Heart right ventricle (tissue), 16 donors: ENCODE results near the gene KREMEN1. TPM values are rescaled to one million over a fixed set of nuclear protein-coding genes. Genes with fewer than 3 reads are reported as not detected.

Experiments used
- ATAC-seq, 8 donors: fragments of 200-7000 bp; cut with Tn5 transposase; one replicate each; pipeline ENCODE4 v1.9.1; 2020; ENCODE audit warnings: mild to moderate bottlenecking in 8 of 8, moderate library complexity in 8 of 8, moderate number of reproducible peaks in 1 of 8
- DNase-seq, 2 donors: peaks; one replicate each; pipeline ENCODE4 v3.0.0-alpha.2; 2020
- H3K27ac ChIP-seq, 10 donors: fragments of 200-600 bp; sonication (generic) in 2 of 10; one replicate each; pipeline versions ENCODE4 v1.5.0 to v1.8.0; 2020 to 2022; ENCODE audit warnings: mild to moderate bottlenecking in 3 of 10
- H3K27me3 ChIP-seq, 7 donors: fragments of 200-600 bp; one replicate each; pipeline ENCODE4 v1.8.0; 2021 to 2022; ENCODE audit warnings: mild to moderate bottlenecking in 2 of 7
- H3K36me3 ChIP-seq, 9 donors: fragments of 200-600 bp; sonication (generic) in 1 of 9; one replicate each; pipeline versions ENCODE4 v1.5.0 to v1.8.0; 2020 to 2022; ENCODE audit warnings: mild to moderate bottlenecking in 2 of 9
- H3K4me1 ChIP-seq, 9 donors: fragments of 200-600 bp; sonication (generic) in 1 of 9; one replicate each; pipeline versions ENCODE4 v1.5.0 to v1.8.0; 2020 to 2022; ENCODE audit warnings: mild to moderate bottlenecking in 4 of 9
- H3K4me3 ChIP-seq, 10 donors: fragments of 200-600 bp; sonication (generic) in 2 of 10; one replicate each; pipeline versions ENCODE4 v1.5.0 to v1.8.0; 2020 to 2022; ENCODE audit warnings: mild to moderate bottlenecking in 7 of 10, moderate library complexity in 2 of 10
- H3K9me3 ChIP-seq, 11 donors: fragments of 200-600 bp in 10 of 11; sonication (generic) in 2 of 11; one replicate each; pipeline versions ENCODE4 v1.5.0 to v1.8.0; 2013 to 2022; ENCODE audit warnings: mild to moderate bottlenecking in 2 of 11, control low read depth in 1 of 11, moderate library complexity in 1 of 11
- WGBS, 2 donors: extraction: QIAGEN DNeasy Blood & Tissue Kit; methylation state at CpG; one replicate each; pipeline ENCODE4 v1.1.7; 2013; ENCODE audit warnings: inconsistent platforms in 1 of 2; 5-methylcytosine and 5-hydroxymethylcytosine counted together
- intact Hi-C, 10 donors: fragments of 100-400 bp; cut with DNase I; formaldehyde crosslinking; loops; one replicate each; pipeline versions ENCODE4 v1.11.1 to v1.14.2; 2022
- polyA plus RNA-seq, 2 donors: library from polyadenylated mRNA; stranded (reverse); fragments of 200-250 nt; gene quantifications; one replicate each; pipeline ENCODE4 v1.2.3, GENCODE V29; 2013
- total RNA-seq, 10 donors: library from RNA; stranded (reverse); fragmentation: NEBNext Ultra II Directional in 3 of 10; extraction: Animal tissue kit (Norgen Biotek cat#: 25700) in 3 of 10; gene quantifications; one replicate each; pipeline versions ENCODE4 v1.2.1 to v1.2.4, GENCODE V29; 2021 to 2023
- TF ChIP-seq, protein P1 (sequence below), 9 donors: fragments of 200-600 bp; sonication (generic) in 2 of 9; IDR thresholded peaks; one replicate each; pipeline versions ENCODE4 v1.5.0 to v1.8.0; 2021 to 2022; ENCODE audit warnings: antibody characterized with exemption in 9 of 9, mild to moderate bottlenecking in 5 of 9, moderate library complexity in 1 of 9
- donor health status: Arrhythmogenic right ventricular cardiomyopathy.
- donor health status: ischemic (EF 13 %, LVEDD 7.1; RV severe dilation, severe dysfunction).
- donor health status: healthy with polysubstance abuse.
- donor health status: DM: no; HTN: yes; CAD: no.
- donor health status: DM: no; HTN: no; CAD: no.
- donor health status: ischemic (EF 25% LVEDD 6.9; RV normal size, moderate dysfunction).
- donor health status: ischemic (EF 25% LVEDD 5.7; RV mildly dilated, moderate dysfunction).
- donor health status: healthy.
- donor health status: DM: yes; HTN: yes; CAD: no.
- donor health status: Ischemic cardiomyopathy.
- donor health status: ischemic (EF 35%, LVEDD 5.7; RV mildly dilated, moderate dysfunction).
- donor health status: nonischemic (EF 11% LVEDD 7.7; RV severe dilation, severe dysfunction).
- donor health status: DM: yes; HTN: yes; CAD: no.
- donor health status: PGD.
- donor health status: ischemic (EF 29% LVEDD 5.4; RV normal size, mild dysfunction).
- donor health status: nonischemic (EF 23%, LVEDD 6.1; RV moderate dilation, normal function).

KREMEN1 gene
- total and polyA plus RNA-seq, 12 donors: 7.4 to 46.3 (median 36.5) TPM

DNA sequence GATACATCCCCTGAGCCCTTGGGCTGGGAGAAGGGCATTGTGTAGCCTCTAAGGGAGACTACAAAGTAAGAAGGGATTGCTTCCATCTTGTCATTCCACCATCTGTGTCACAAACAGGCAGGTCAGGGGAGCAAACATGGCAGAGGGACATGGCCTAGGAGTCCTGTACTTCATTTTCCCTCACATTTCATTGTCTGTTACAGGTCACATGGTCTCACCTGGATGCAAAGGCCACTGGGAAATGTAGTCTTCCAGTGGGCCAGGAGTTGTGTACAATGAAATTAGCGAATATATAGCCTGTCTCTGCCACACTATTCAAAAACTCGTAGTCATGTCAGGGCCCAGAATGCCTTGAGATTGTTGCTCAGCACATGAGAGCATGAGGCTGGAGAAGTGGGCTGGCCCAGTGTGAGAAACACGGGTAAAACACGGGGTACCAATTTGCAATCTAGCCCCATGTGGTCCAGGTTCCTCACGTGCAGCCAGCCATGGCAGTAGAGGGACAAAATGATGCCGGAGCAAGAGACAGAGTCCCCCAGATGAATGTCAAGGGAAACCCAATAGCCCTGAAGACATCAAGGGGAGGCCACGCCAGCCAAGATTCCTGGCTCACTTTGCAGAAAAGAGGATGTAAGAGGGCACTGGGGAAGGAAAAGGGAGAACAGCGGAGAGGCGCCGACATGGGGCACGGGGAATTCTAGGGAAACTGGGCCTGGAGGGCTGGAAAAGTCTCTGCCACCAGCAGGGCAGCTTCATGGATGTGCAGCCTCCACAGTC, 85.1 kb downstream of the KREMEN1 start:
- Histone ChIP-seq H3K27me3 (peaks cover 0 to 6% (median 0%) of the 10 kb centered on the region in 7 donors), H3K27ac (no peak overlapping the region), H3K4me3 (no peak overlapping the region), H3K4me1 (peaks cover 0 to 19% (median 9%) of the 10 kb centered on the region in 9 donors), H3K36me3 (no peaks in the 10 kb centered on the region), H3K9me3 (no peaks in the 10 kb centered on the region)
- ATAC-seq (no peak), DNase-seq (no peak)
- TF ChIP-seq, protein P1, sequence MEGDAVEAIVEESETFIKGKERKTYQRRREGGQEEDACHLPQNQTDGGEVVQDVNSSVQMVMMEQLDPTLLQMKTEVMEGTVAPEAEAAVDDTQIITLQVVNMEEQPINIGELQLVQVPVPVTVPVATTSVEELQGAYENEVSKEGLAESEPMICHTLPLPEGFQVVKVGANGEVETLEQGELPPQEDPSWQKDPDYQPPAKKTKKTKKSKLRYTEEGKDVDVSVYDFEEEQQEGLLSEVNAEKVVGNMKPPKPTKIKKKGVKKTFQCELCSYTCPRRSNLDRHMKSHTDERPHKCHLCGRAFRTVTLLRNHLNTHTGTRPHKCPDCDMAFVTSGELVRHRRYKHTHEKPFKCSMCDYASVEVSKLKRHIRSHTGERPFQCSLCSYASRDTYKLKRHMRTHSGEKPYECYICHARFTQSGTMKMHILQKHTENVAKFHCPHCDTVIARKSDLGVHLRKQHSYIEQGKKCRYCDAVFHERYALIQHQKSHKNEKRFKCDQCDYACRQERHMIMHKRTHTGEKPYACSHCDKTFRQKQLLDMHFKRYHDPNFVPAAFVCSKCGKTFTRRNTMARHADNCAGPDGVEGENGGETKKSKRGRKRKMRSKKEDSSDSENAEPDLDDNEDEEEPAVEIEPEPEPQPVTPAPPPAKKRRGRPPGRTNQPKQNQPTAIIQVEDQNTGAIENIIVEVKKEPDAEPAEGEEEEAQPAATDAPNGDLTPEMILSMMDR (IDR thresholded peaks at IDR 0.05): no peak
- WGBS, 2 donors: 93 to 96% methylated on average over 11 of the region's 11 CpGs
- intact Hi-C loops: loop anchor here in 7 of 10 donors (5.0 to 10.0 kb wide), 7 partner anchors 73 to 306 kb away; partner anchors contain the start of genes KREMEN1 (in 2 of the 7) and C22orf31 (in 1 of the 7)

DNA sequence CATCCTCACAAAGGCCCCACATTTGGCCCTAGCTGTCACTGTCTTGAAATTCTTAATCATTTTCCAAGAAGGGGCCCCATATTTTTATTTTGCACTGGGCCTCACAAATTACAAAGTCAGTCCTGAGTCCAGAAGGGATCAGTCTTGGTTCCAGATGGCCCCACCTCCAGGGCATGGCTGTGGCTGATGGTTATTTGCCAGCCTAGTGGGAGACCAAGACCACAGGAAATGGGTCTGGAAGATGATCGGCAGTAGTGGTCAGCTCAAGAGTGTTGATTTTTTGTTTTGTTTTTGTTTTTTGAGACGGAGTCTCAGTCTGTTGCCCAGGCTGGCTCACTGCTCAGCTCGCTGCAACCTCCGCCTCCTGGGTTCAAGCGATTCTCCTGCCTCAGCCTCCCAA, 85.7 kb downstream of the KREMEN1 start:
- TF ChIP-seq, protein P1 (IDR thresholded peaks at IDR 0.05): no peak
- ATAC-seq (no peak), DNase-seq (no peak)
- Histone ChIP-seq H3K27ac (no peak overlapping the region), H3K9me3 (no peaks in the 10 kb centered on the region), H3K27me3 (peaks cover 0 to 6% (median 0%) of the 10 kb centered on the region in 7 donors), H3K4me3 (no peak overlapping the region), H3K4me1 (peaks cover 0 to 13% (median 9%) of the 10 kb centered on the region in 9 donors), H3K36me3 (no peaks in the 10 kb centered on the region)
- intact Hi-C loops: loop anchor here in 7 of 10 donors (5.0 to 10.0 kb wide), 7 partner anchors 74 to 306 kb away; partner anchors contain the start of genes KREMEN1 (in 2 of the 7) and C22orf31 (in 1 of the 7)
- 88 to 94% methylated on average over 5 of the region's 5 CpGs for WGBS, 2 donors

DNA sequence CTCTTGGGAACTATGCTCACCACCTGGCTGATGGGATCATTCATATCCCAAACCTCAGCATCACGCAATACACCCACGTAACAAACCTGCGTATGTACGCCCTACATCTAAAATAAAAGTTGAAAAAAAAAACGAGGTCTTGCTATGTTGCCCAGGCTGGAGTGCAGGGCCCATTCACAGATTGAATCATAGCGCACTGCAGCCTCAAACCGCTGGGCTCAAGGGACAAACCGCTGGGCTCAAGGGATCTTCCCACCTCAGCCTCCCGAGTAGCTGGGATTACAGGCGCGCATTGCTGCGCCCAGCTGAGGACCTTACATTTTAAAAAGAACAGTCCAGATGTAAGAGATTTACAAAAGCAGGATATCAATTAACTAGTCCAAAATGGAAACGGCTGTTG, 91.0 kb downstream of the KREMEN1 start:
- intact Hi-C loops: no loop called here
- TF ChIP-seq, protein P1 (IDR thresholded peaks at IDR 0.05): no peak
- H3K36me3 ChIP-seq: no peaks in the 10 kb centered on the region
- no peak overlapping the region for H3K4me3 ChIP-seq
- H3K4me1 ChIP-seq: peaks cover 0 to 7% (median 0%) of the 10 kb centered on the region in 9 donors
- no peak for DNase-seq
- H3K27me3 ChIP-seq: peaks cover 0 to 6% (median 0%) of the 10 kb centered on the region in 7 donors
- H3K9me3 ChIP-seq: no peaks in the 10 kb centered on the region
- WGBS, 2 donors: 94% methylated on average over 13 of the region's 13 CpGs
- ATAC-seq: no peak
- no peak overlapping the region for H3K27ac ChIP-seq

DNA sequence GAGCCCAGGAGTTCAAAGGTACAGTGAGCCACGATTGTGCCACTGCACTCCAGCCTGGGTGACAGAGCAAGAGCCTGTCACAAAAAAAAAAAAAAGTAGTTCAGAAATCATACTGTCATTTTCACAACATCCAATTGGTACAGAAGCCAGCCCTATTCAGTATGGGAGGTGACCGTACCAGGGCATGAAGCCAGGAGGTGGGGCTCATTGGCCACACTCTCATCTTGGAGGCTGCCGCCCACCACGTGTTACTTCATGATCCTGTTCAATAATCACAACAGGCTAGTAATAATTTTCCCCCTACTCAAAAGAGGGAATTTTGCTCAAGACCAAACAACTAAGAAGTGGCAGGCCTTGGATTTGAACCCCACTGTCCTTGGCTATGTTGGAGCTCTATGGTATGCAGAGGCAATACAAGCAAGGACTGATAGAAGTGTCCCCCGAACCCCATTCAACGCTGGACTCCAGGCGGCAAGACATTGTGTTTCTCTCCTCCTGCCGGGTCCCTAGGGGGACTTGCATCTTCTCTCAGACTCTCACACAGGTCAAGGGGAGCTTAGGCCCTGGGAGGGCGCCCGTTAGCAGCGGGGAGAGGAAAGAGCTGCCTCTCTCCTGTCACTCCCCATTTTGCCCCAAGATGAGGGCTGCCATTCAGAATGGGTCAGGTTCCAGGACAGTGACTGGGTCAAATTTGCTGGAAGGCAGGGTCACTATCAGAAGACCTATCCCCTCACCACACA, 92.7 kb downstream of the KREMEN1 start:
- intact Hi-C loops: no loop called here
- H3K9me3 ChIP-seq: no peaks in the 10 kb centered on the region
- no peak overlapping the region for H3K27ac ChIP-seq
- H3K36me3 ChIP-seq: no peaks in the 10 kb centered on the region
- WGBS, 2 donors: 80 to 82% methylated on average over 11 of the region's 11 CpGs
- TF ChIP-seq, protein P1 (IDR thresholded peaks at IDR 0.05): no peak
- DNase-seq (no peak), ATAC-seq (no peak)
- no peak overlapping the region for H3K4me3 ChIP-seq
- H3K27me3 ChIP-seq: no peaks in the 10 kb centered on the region
- H3K4me1 ChIP-seq: peaks cover 0 to 7% (median 0%) of the 10 kb centered on the region in 9 donors
